T-helper 2 cell treated with Interferon-gamma antibody and Interleukin-4, amounts not matched to agents 100 ng/mL and 5 ng/mL, for 36 hours (primary cell): Measurements from ENCODE around the gene DCC. TPM values are rescaled to one million over a fixed set of nuclear protein-coding genes. Genes with fewer than 3 reads are reported as not detected.

ENCODE experiments used
- intact Hi-C: fragments of 100-400 bp; cut with micrococcal nuclease; formaldehyde crosslinking; loops from one replicate; pipeline ENCODE4 v1.15.1; 2023
- total RNA-seq: library from RNA; stranded (reverse); gene quantifications from 2 replicates; pipeline ENCODE4 v1.2.3, GENCODE V29; 2022

The DCC gene
- total RNA-seq, 1 donor from 2014 or later = not detected

DNA sequence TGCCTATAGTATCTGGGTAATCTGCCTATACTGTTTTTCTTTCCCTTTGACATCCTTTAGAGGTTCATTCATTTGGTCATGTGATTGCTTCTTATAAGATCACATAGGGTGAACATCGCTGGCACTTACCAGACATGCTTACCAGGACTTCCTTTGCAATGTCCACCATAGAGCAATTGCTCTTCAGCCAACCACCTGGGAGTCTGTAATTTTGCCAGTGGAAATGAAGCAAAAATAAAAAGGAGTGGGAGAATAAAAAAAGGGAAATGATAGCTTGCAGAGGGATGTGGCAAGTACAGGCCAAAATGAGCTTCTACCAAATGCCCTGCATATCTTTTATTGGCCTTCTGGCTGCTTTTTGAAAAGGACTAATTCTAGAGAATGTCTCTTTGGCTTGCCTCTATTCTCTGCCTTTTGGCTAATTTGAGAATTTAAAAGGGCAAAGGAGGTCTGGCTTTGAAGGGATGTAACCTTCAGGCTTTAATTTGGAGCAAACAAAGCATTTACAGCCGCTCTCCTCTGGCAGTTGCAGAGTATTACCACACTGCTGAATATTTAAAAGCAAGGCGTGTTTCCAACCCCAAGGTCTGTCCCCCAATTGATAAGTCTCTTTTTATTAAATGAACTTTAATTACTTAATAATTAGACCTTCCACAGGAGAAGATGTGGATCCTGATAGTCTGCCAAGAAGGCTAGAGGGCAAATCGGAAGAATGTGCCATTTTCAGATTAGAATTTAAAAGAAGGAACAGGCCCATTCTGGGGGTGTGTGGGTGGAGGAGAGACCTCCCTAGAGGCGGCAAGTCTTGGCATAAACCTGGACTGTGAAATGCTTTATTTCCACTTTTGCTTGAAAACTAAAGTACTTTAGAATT lies 557.9 kb downstream of the DCC start:
- intact Hi-C loops = no loop called here

GRCh38 chr18:52898485-52899058 lies 558.6 kb downstream of the DCC start:
- intact Hi-C loops = no loop called here

DNA sequence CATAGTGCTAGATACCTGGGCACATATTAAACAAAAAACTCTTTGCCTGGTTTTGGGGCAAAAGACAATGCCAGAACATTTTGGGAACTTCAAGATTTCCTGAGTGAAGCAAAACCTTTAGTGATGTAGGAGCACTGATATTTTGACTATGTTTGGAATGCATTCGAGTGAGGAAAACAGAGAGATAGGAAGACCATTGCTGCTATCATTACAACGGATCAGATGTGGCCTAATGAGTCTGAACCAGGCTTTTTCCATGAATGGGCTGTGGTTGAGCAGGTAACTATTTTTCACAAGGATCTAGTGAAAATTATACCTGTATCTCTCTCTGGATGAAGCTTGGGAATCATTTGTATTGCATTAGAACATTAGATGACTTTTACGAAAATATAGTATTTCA lies 562.2 kb downstream of the DCC start:
- intact Hi-C loops = no loop called here

DNA sequence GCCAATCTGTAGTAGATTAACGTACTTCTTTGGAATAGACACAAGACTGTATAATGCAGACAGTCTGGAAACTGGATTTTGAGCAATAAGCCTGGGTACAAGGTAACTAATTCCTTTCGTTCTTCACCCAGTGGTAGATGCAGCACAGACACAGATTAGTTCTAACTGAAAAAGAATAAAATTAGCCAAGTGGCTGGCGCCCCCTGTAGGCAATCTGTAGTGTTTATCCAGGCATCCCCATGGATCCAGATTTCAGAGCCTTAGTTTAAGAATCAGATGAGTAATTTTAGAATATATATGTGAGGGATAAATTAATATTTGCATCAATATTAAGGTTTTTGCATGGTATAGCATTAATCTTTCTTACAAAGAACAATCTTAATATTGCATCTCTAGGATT lies 563.9 kb downstream of the DCC start:
- intact Hi-C loops = no loop called here

- intact Hi-C loops = no loop called here
Measured at GRCh38 chr18:52907543-52908308, 567.7 kb downstream of the DCC start.

GRCh38 chr18:52914148-52914547 lies 574.2 kb downstream of the DCC start:
- intact Hi-C loops = no loop called here

DNA sequence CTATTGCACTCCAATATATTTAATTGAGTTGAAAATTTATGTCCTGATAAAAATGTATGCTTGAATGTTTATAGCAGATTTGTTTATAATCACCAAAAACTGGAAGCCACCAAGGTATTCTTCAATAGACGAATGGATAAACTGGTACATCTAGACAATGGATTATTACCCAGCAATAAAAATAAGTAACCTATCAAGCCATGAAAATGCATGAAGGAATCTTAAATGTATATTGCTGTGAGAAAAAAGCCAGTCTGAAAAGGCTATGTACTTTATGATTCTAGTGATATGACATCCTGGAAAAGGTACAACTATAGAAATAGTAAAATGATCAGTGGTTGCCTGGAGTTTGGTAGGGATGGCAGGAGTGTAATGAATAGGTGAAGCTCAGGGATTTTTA lies 580.7 kb downstream of the DCC start:
- intact Hi-C loops = no loop called here

DNA sequence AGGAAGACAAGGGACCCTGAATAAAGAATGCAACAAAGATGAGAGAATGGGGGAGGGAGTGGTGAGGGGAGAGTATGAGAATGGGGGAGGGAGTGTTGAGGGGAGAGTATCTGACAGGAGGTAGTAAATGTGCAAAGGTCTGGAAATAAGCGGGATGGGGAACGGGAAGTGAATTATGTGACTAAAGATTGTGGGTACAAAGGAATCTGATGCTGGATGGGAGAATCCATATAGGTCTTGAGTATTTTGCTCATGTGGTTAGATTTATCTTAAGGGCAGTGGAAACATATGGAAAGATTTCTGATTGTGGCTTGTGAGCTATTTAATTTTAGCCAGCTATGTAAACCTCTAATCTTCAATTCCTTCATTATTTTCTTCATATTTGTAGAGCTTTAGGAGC lies 593.4 kb downstream of the DCC start:
- intact Hi-C loops = no loop called here

DNA sequence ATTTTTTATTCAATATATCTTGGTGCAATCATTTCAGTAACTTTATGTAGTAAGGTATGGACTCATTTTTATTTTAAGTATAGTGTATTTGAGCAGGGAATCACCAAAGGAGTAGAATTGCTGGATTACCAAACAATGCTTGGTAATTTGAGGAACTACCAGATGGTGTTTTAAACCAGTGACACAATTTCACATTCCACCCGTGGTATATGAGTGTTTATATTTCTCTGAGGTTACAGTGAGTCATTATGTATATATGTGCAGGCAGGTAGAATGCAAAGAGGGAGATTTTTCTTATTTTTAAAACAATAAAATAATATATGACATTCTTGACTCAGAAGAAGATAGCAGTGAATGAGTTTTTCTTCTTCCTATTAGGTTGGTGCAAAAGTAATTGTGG lies 596.9 kb downstream of the DCC start:
- intact Hi-C loops = no loop called here

DNA sequence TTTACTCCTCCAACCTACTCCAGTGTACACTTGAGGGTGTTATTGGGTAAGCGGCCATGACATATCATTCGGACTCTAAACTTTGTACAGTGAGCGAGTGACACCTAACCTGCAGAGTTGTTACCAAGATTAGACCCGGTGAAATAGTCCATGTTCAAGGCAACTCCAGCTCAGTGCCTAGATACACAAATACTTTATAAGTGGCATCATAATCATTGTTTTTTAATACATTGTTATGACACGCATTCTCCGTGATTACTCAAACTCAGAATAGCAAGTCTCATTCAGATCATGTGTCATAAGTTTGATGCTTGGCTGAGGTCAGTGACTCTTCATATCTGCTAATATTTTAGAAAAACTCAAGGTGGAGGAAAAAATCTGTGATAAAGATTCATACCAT lies 597.8 kb downstream of the DCC start:
- intact Hi-C loops = no loop called here

- intact Hi-C loops = no loop called here
Measured at GRCh38 chr18:52945552-52945951, 605.6 kb downstream of the DCC start.

DNA sequence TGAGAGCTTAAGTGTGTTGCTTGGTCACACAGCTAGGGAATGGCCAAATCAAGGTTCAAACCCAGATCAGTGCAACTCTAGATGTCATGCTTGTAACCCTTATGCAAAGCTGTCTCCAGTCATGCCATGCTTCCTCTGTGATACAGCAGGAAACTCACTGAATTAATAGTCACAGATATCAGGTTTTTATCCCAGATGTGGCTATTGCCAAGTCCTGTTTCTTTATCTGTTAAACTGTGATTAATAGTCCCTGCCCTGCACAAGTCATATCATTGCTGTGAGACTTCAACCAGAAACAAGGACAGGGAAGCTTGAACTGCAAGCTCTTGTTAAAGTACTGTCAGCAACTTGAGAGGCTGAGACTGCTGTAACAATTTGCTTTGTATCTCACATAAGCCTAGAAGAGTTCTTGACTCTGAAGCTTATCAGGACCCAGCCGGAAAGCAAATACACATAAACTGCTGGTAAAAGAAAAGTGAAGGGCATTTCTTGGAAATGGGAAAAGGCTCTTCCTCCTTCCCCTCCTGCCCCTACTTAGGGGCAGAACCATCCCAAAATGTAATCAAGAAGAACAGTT lies 609.0 kb downstream of the DCC start:
- intact Hi-C loops = no loop called here

DNA sequence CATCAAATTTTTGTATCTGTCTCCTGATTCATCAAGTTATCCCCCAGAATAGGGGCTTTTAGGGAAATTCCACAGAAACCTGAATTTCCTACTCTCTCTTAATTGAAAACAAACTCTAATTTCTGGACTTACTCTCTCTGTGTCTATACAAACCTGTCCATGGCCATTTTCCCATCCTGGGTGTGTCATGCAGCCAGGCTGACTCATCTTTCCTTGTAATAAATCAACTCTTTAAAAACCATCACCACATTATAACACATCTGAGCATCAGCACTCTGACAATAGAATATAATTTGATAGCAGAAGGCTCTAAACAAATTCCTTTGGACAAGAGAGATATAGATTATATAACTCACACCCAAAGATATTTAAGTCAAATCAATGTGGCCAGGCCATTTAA lies 610.2 kb downstream of the DCC start:
- intact Hi-C loops = no loop called here

DNA sequence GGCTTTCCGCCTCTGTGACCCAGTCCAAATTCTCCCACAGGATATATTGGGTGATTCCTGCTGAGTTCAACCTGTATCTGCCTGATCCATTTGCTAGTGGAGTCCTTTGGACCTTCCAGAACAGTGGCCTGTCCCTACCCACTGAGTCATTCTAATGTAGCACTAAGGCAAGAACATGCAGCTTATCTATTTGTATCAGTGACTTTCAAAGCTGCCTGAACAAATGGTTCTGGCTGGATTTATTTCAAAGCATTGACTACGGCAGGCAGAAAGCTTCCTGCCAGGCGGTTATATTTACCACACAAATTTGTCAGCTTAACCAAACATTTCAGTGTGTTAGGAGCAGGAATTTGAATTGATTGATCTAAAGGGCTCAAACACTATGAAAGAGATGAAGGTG lies 613.4 kb downstream of the DCC start:
- intact Hi-C loops = no loop called here

DNA sequence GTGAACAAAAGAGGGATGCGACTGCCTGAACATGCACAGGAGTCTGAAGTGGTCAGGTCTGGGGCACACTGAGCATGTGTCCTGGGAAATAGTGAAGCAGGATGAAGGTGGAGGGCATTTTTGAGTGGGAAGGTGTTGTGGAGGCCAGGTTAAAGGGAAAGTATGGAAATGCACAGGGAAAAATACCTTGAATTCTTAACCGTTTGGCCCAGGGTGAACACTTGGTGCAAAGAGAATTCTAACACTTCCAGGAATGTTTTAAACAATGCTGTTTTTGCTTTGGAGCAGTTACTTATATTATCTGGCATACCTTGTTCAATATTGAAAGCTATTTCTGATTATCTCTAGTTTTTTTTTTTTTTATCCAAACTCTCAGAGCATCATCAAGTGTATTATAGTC lies 623.5 kb downstream of the DCC start:
- intact Hi-C loops = no loop called here

DNA sequence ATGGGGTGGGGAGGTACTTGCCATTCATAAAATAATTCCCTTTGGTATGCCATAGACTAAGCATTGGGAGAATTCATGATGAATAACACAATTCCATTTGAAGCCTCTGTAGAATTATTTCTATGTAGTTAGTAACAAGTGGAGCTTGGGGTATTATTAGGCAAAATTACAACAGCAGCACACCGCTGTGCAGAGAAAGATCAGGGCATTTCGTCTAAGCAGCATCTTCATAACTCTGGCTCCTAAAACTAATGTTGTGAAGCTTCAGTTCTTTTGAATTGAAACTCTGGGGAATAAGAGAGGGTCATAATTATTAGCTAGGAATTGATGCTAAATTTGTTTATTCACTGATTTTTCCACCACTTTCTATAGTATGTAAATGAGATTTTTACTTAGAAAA lies 630.7 kb downstream of the DCC start:
- intact Hi-C loops = no loop called here

GRCh38 chr18:52971097-52971496 lies 631.1 kb downstream of the DCC start:
- intact Hi-C loops = no loop called here

DNA sequence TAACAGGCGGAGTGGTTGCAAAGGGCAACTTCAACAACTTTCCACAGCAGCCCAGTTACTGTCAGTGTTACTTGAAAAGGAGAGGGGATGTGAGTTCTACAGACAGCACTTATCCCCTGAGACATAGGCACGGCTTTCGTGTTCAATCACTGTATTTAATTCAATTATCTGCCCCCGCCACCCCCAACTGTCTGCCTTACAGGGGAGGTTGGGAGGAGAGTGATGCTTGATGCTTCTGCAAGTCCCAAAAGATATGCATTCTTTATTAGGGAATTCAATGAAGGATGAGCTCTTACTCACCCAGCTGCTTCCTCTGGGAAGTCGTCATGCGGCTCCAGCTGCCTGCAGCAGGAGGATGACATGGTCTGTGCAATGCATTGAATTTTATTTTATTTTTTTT lies 639.9 kb downstream of the DCC start:
- intact Hi-C loops = no loop called here

GRCh38 chr18:52991246-52991645 lies 651.2 kb downstream of the DCC start:
- intact Hi-C loops = no loop called here

DNA sequence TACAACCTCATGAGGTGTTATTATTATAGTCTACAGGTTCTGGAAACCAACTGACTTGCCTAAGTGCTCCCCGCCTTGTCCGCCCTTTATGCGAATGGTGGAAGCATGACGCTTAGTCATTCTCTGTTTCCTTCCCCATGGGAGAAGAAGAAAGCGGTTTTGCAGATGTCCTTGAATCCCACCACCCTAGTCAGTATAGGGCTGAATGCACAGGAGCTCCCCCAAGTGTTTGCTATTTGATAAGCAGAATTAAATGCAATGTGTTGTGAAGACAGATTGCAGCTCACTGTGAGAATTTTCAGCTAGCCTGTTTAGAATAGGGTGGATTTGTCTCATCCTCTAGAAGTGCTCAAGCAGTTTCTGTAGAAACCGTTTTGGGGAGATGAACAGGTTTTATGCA lies 652.0 kb downstream of the DCC start:
- intact Hi-C loops = no loop called here

- intact Hi-C loops = no loop called here
Measured at GRCh38 chr18:52995875-52996274, 655.9 kb downstream of the DCC start.

GRCh38 chr18:52999633-53000032 lies 659.6 kb downstream of the DCC start:
- intact Hi-C loops = no loop called here
